Breast epithelium (tissue), 4 donors: ENCODE results near the gene VPS26A. TPM values are rescaled to one million over a fixed set of nuclear protein-coding genes. Genes with fewer than 3 reads are reported as not detected.

ENCODE experiments used
- DNase-seq, 2 donors: peaks; one replicate each; pipeline ENCODE4 v3.0.0-alpha.2; 2019; ENCODE audit warnings: low spot score in 2 of 2
- H3K27ac ChIP-seq, 2 donors: fragments of 200-600 bp; sonication (generic) in 1 of 2; one replicate each; pipeline ENCODE4 v1.5.1; 2016 to 2019; ENCODE audit warnings: mild to moderate bottlenecking in 1 of 2
- H3K27me3 ChIP-seq, 2 donors: fragments of 200-600 bp; sonication (generic) in 1 of 2; one replicate each; pipeline versions ENCODE4 v1.5.1 to v1.6.0; 2017 to 2019; ENCODE audit warnings: control low read depth in 1 of 2, mild to moderate bottlenecking in 1 of 2
- H3K36me3 ChIP-seq: fragments of 200-600 bp; one replicate; pipeline ENCODE4 v1.5.1; 2019
- H3K4me1 ChIP-seq, 2 donors: fragments of 200-600 bp; sonication (generic); one replicate each; pipeline ENCODE4 v1.5.1; 2016 to 2019; ENCODE audit warnings: control low read depth in 1 of 2
- H3K4me3 ChIP-seq, 3 donors: fragments of 200-600 bp; sonication (generic); 1 replicate in 2 of 3; 2 replicates in 1 of 3; pipeline ENCODE4 v1.5.1; 2016 to 2019; ENCODE audit warnings: mild to moderate bottlenecking in 3 of 3, moderate library complexity in 2 of 3
- H3K9me3 ChIP-seq, 2 donors: fragments of 200-600 bp; sonication (generic) in 1 of 2; one replicate each; pipeline ENCODE4 v1.5.1; 2016 to 2019; ENCODE audit warnings: control low read depth in 1 of 2
- CTCF ChIP-seq, 3 donors: fragments of 450-650 bp; IDR thresholded peaks; one replicate each; pipeline ENCODE4 v1.5.1; 2016 to 2017; ENCODE audit warnings: antibody characterized with exemption in 3 of 3, mild to moderate bottlenecking in 3 of 3, moderate library complexity in 3 of 3
- POLR2A ChIP-seq: fragments of 450-650 bp; IDR thresholded peaks from one replicate; pipeline ENCODE4 v1.6.1; 2016; ENCODE audit warnings: antibody characterized with exemption, mild to moderate bottlenecking, moderate library complexity
- POLR2AphosphoS5 ChIP-seq, 3 donors: sonication (generic); formaldehyde crosslinking; IDR thresholded peaks; one replicate each; pipeline ENCODE4 v1.6.1; 2017; ENCODE audit warnings: antibody characterized with exemption in 3 of 3
- intact Hi-C: fragments of 100-400 bp; cut with DNase I; formaldehyde crosslinking; loops from one replicate; pipeline ENCODE4 v1.15.1; 2023; ENCODE audit warnings: low total_unique reads
- total RNA-seq, 3 donors: library from RNA; depleted of rRNA; stranded (reverse); fragments of >200 nt; gene quantifications; one replicate each; pipeline ENCODE4 v1.1.0, GENCODE V29; 2016

Gene VPS26A
- total RNA-seq, 3 donors from 2014 or later = 32.1 to 56.0 (median 40.8) TPM

- no peaks in the 10 kb centered on the region for H3K36me3 ChIP-seq
- no peak for TF ChIP-seq CTCF (IDR thresholded peaks at IDR 0.05)
- TF ChIP-seq POLR2A = no peak
- no peak for TF ChIP-seq POLR2AphosphoS5 (IDR thresholded peaks at IDR 0.05)
- no peaks in the 10 kb centered on the region for H3K27me3 ChIP-seq
- peak overlapping the region; percentile 98 to 100 (median 98) for H3K4me3 ChIP-seq
- no peaks in the 10 kb centered on the region for H3K9me3 ChIP-seq
- H3K4me1 ChIP-seq = peaks cover 7 to 16% of the 10 kb centered on the region in 2 donors
- DNase-seq = no peak
- intact Hi-C loops = no loop called here
- H3K27ac ChIP-seq = peak overlapping the region; percentile 95
These were observed 56.7 kb downstream of the VPS26A start for GRCh38 chr10:69180525-69181204.

- intact Hi-C loops = no loop called here
- Histone ChIP-seq H3K4me1 (peaks cover 7 to 16% of the 10 kb centered on the region in 2 donors), H3K27ac (peak overlapping the region in 1 of 2 donors; percentile 95), H3K27me3 (no peaks in the 10 kb centered on the region), H3K4me3 (peak overlapping the region; percentile 98 to 100 (median 98)), H3K36me3 (no peaks in the 10 kb centered on the region), H3K9me3 (no peaks in the 10 kb centered on the region)
- DNase-seq = no peak
- no peak for TF ChIP-seq POLR2AphosphoS5 (IDR thresholded peaks at IDR 0.05)
- TF ChIP-seq CTCF (IDR thresholded peaks at IDR 0.05) = no peak
- no peak for TF ChIP-seq POLR2A
These were observed 57.5 kb downstream of the VPS26A start for GRCh38 chr10:69181433-69181832.

GRCh38 chr10:69182005-69182404, 58.0 kb downstream of the VPS26A start:
- no peaks in the 10 kb centered on the region for H3K36me3 ChIP-seq
- no peak overlapping the region for H3K27ac ChIP-seq
- H3K4me1 ChIP-seq = peaks cover 7 to 16% of the 10 kb centered on the region in 2 donors
- H3K27me3 ChIP-seq = no peaks in the 10 kb centered on the region
- intact Hi-C loops = no loop called here
- H3K4me3 ChIP-seq = no peak overlapping the region
- no peak for DNase-seq
- TF ChIP-seq POLR2A (no peak), CTCF (IDR thresholded peaks at IDR 0.05) (no peak), POLR2AphosphoS5 (IDR thresholded peaks at IDR 0.05) (no peak)
- H3K9me3 ChIP-seq = no peaks in the 10 kb centered on the region

- no peak for TF ChIP-seq CTCF (IDR thresholded peaks at IDR 0.05)
- TF ChIP-seq POLR2AphosphoS5 (IDR thresholded peaks at IDR 0.05) = no peak
- no peak for TF ChIP-seq POLR2A
- Histone ChIP-seq H3K27ac (no peak overlapping the region), H3K27me3 (no peaks in the 10 kb centered on the region), H3K9me3 (no peaks in the 10 kb centered on the region), H3K4me3 (no peak overlapping the region), H3K4me1 (peaks cover 0 to 3% of the 10 kb centered on the region in 2 donors), H3K36me3 (peaks cover 4% of the 10 kb centered on the region)
- DNase-seq = no peak
- intact Hi-C loops = no loop called here
These were observed 62.5 kb downstream of the VPS26A start for GRCh38 chr10:69186524-69186923.

GRCh38 chr10:69201045-69201444, 77.1 kb downstream of the VPS26A start:
- Histone ChIP-seq H3K9me3 (no peaks in the 10 kb centered on the region), H3K4me3 (no peak overlapping the region), H3K27ac (no peak overlapping the region), H3K4me1 (no peaks in the 10 kb centered on the region), H3K36me3 (no peaks in the 10 kb centered on the region), H3K27me3 (no peaks in the 10 kb centered on the region)
- intact Hi-C loops = loop anchor here (5.0 kb wide), 1 partner anchor 419 kb away; no protein-coding TSS in a partner anchor
- no peak for TF ChIP-seq POLR2AphosphoS5 (IDR thresholded peaks at IDR 0.05)
- no peak for TF ChIP-seq POLR2A
- no peak for TF ChIP-seq CTCF (IDR thresholded peaks at IDR 0.05)
- no peak for DNase-seq
